ENCODE data around the gene DCTN2.

- no peak for TF ChIP-seq EZH2 (IDR thresholded peaks at IDR 0.05; ENCODE audit: insufficient read depth, poor library complexity, severe bottlenecking)
- TF ChIP-seq EZH2phosphoT487 (IDR thresholded peaks at IDR 0.05; ENCODE audit: insufficient read depth, low read depth), result no peak
Measured at GRCh38 chr12:57524814-57525614, 22.0 kb downstream of the DCTN2 start.
